Endometrial microvascular endothelial cells (primary cell): ENCODE measurements around the gene PPFIA3. TPM values are rescaled to one million over a fixed set of nuclear protein-coding genes. Genes with fewer than 3 reads are reported as not detected.
"Not testable (repeated sequence)": the region's sequence is repeated elsewhere in the genome, so short reads cannot be mapped to it uniquely, and the experiment has no call there.

Source experiments
- in situ Hi-C: cut with HindIII; loops from 2 replicates; pipeline ENCODE4 v1.10.0; 2017; ENCODE audit warnings: low sequenced_read_pairs, low pct_unique_long_range_greater_than_20kb; ENCODE audit errors: inconsistent ontology term
- total RNA-seq: library from RNA; depleted of rRNA; stranded (reverse); fragments of >200 nt; gene quantifications from one replicate; pipeline ENCODE4 v1.2.3, GENCODE V29; 2015; ENCODE audit errors: inconsistent ontology term

Gene PPFIA3
- total RNA-seq, 1 donor from 2014 or later, result 1.9 TPM

GRCh38 chr19:49118565-49119410, 556 bp upstream of the PPFIA3 start, which contains the start of gene C19orf73:
Gene C19orf73, minus strand, starts transcription at chr19:49119143. Its CDS starts 121 bp downstream, at chr19:49119022.
- in situ Hi-C loops, result no loop called here

DNA sequence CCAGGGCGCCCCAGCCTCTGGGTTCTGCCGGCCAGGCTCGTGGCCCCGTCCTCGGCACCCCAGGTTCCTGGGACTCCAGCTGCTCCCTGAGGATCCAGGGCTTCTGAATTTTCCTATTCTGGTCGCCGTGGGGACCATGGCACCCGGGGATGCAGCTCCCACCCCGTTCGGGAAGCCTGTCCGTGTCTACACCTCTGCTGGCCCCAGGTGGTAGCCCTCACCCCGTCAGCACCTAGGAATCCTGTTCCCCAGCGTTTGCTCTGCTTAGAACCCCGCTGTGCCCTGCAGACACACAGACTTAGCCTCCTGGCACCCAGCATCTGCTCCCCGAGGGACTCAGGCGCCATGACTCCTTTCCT, 960 bp downstream of the PPFIA3 start:
- in situ Hi-C loops, result no loop called here

GRCh38 chr19:49120868-49121267, 1.5 kb downstream of the PPFIA3 start:
- in situ Hi-C loops, result no loop called here

DNA sequence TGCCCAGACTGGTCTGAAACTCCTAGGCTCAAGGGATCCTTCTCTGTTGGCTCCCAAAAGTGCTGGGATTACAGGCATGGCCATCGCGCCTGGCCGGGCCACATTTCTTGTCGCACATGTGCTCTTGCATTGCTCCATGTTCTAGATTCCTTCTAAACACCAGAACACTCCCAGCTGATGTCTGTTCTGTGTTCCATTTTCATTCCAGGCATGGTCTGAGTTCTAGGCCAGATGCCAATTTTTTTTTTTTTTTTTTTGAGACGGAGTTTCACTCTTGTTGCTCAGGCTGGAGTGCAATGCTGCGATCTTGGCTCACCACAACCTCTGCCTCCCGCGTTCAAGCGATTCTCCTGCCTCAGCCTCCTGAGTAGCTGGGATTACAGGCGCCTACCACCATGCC, 2.5 kb downstream of the PPFIA3 start:
- in situ Hi-C loops, result not testable (repeated sequence)

DNA sequence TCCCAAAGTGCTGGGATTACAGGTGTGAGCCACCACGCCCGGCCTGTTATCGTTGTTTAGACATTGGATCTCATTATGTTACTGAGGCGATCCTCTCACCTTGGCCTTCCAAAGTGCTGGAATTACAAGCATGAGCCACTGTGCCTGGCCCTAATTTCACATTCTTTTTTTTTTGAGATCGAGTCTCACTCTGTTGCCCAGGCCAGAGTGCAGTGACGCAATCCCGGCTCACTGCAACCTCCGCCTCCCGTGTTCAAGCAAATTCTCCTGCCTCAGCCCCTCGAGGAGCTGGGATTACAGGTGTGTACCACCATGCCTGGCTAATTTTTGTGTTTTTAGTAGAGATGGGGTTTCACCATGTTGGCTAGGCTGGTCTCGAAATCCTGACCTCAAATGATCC, 3.9 kb downstream of the PPFIA3 start:
- in situ Hi-C loops, result not testable (repeated sequence)

GRCh38 chr19:49125025-49125731, 5.8 kb downstream of the PPFIA3 start:
- in situ Hi-C loops, result no loop called here

DNA sequence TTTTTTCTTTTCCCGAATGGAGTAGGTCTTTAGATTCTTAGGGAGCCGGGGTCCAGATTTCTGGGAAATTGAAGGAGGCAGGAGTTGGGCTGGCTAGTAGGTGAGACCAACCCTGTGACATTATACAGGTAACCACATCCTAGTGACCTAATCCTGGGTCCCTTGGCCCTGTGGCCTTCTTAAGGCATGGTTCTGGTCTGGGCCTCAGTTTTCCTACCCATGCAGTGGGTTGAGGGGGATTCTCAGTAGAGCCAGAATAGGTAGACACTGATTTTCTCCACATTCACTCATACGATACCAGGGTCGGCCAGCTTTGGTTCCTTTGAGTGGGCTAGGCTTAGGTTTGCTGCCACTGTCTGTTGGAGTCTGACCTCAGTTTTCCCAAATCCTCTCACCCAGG, 7.2 kb downstream of the PPFIA3 start:
- in situ Hi-C loops, result no loop called here

- in situ Hi-C loops, result not testable (repeated sequence)
These were observed 7.9 kb downstream of the PPFIA3 start for GRCh38 chr19:49127225-49127624.

GRCh38 chr19:49127674-49128544, 8.6 kb downstream of the PPFIA3 start:
- in situ Hi-C loops, result no loop called here

DNA sequence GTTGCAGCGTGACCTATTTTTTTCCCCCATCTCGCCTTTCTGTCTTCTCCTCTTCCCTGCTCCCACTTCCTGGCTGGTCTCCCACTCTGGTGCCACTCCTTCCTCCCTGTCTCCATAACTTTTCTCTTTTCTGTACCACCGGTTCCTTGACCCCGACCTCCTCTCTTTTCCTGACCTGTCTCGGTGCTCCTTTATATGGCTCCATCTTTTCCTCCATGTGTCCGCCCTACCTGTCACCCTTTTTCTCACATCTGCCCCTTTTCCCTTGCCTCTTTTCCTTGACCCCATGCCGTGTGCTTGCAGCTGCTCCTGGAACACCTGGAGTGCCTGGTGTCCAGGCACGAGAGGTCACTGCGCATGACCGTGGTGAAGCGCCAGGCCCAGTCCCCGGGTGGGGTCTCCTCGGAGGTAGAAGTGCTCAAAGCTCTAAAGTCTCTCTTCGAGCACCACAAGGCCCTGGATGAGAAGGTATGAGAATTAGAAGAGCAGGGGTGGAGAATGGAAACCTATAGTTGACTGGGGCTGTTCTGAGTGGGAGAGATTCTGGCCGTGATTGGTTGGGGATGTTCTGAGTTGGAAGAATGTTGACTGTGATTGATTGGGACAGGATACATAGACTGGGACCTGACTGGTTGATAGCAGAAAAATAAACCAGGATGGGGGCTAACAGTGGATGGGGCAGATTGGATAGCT, 9.3 kb downstream of the PPFIA3 start:
- in situ Hi-C loops, result no loop called here

DNA sequence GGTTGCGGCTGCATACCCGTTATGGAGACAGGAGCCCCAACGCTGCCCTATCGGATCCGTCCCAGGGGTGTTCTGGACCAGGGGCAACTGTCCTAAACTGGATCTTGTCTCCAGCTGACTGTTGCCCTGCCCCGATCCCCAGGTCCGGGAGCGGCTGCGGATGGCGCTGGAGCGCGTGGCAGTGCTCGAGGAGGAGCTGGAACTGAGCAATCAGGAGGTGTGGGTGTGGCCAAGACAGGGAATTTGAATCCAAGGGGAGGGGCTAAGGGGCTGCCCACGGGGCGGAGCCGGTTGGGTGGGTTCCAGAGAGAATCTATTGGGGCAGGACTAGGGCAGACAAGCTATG, 9.9 kb downstream of the PPFIA3 start:
- in situ Hi-C loops, result no loop called here

GRCh38 chr19:49130325-49130724, 11.0 kb downstream of the PPFIA3 start:
- in situ Hi-C loops, result no loop called here

DNA sequence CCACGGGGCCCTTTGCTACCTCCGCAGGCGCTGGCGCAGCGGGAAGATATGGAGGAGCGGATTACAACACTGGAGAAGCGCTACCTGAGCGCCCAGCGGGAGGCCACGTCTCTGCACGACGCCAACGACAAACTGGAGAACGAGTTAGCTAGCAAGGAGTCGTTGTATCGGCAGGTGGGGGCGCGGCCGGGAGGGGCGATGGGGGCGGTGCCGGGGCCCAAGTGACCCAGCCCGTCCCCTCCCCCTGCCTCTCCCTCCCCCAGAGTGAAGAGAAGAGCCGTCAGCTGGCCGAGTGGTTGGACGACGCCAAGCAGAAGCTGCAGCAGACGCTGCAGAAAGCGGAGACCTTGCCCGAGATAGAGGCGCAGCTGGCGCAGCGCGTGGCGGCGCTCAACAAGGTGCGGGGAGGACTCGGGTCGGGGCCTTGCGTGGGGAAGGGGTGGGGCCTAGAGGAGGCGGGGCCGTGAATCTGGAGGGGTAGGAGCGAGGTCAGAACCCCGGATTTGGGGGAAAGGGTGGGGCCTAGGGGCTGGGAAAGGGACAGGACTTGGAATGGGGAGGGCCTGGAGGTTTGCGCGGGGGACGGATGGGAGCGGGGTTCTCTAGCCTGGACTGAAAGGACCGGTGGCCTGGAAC, 13.7 kb downstream of the PPFIA3 start:
- in situ Hi-C loops, result no loop called here

DNA sequence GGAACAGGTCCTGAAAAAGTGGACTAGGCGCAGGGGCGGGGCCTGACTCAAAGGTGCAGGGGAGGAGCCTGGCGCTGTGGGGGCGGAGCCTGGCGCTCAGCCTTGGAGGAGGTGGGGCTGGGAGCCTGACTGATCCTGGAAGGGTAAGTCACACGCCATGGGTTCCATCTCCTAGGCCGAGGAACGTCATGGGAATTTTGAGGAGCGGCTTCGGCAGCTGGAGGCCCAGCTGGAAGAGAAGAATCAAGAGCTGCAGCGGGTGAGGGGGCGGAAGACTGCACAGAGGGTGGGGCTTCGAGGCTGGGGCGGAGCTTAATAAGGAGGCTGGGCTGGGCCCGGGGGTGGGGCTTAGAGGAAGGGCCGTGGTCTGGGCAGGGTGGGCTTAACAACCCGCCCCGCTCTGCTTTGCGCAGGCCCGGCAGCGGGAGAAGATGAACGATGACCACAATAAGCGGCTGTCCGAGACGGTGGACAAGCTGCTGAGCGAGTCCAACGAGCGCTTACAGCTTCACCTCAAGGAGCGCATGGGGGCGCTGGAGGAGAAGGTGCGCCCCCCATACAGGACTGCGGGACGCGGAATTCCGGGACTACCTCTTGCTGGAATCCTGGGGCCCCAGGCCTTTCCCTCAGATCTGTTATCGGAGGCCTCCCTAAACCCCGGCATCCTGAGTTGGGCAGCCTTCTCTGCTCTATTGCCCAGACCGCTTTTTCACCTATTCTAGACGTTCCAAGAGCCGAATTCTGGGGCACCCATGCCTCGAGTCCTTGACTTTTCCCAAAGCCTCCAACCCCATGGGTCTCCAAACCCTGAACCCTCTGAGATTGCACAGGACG, 14.5 kb downstream of the PPFIA3 start:
- in situ Hi-C loops, result no loop called here

DNA sequence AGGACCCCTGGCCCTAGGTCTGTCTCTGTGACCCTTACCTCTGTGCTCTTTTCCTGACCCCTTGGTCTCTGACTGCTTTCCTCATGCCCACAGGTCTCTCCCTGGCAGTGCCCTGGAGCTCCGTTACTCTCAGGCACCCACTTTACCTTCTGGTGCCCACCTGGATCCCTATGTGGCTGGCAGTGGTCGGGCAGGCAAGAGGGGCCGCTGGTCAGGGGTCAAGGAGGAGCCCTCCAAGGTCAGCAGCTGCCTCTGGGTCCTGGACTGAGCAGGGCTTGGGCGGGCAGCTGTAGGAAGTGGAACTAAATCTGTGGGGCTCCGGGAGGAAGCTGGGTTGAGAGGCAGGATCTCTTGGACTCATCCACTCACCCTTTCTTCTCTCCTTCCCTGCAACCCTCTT, 16.3 kb downstream of the PPFIA3 start:
- in situ Hi-C loops, result no loop called here

DNA sequence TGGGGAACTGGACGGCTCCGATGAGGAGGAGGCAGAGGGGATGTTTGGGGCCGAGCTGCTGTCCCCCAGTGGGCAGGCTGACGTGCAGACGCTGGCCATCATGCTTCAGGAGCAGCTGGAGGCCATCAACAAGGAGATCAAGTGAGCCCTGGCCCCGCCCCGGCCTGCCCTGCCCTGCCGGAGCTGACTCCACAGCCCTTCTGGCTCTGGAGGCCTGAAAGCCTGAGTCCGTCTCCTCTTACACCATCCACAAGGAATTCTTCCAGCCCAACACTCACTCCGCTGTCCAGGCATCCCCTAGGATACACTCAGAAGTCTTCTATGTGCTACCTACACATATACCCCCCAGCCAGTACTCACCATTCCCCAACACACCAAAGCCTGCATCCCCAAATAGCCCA, 17.4 kb downstream of the PPFIA3 start:
- in situ Hi-C loops, result no loop called here

DNA sequence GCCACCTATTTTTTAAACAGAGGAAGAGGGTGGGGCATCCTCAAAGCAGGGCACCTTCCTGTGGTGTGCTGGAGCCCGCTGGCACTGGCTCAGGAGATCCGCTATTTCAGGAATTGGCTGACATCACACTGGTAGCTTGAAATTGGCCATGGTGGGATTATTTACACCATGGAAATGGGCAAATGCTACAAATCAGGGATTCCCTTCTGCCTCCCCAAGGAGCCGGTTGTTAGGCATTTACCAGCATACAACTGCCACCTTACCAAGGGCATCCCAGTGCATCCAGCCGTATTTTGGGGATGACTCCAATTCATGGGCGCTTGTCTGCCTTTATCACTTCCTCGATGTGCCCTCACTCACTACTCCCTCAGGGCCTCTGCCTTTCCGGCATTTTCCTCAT, 21.6 kb downstream of the PPFIA3 start:
- in situ Hi-C loops, result loop anchor here (10.0 kb wide), 1 partner anchor 54 kb away; no protein-coding TSS in a partner anchor

DNA sequence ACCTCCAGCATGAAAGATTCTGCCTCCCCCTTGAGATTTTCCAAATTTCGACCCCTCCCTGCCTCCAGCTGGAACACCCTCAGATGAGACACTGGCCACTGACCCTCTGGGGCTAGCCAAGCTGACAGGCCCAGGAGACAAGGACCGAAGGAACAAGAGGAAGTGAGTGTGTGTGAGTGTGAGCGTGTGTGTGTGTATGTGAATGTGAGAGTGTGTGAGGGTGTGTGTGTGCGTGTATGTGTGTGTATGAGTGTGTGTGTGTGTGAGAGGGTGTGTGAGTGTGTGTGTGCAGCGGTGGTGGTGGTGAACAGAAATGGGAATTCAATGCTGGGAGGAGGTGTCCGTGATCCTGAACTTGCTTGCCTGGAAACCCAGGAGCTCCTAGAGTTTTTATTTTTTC, 22.0 kb downstream of the PPFIA3 start:
- in situ Hi-C loops, result loop anchor here (10.0 kb wide), 1 partner anchor 53 kb away; no protein-coding TSS in a partner anchor
